AG04450 (cell line): ENCODE measurements around the gene OR51B2. TPM values are rescaled to one million over a fixed set of nuclear protein-coding genes. Genes with fewer than 3 reads are reported as not detected.

Experiments used
- CTCF ChIA-PET: fragments of 300-600, 350-600 bp; formaldehyde crosslinking; extraction: SDS; loops from one replicate; lab custom pipeline; 2022; ENCODE audit warnings: antibody characterized with exemption, inconsistent platforms; lab: Charles Lee
- POLR2A ChIA-PET: fragments of 350-600 bp; formaldehyde crosslinking; extraction: SDS; loops from one replicate; lab custom pipeline; 2021; ENCODE audit warnings: antibody characterized with exemption, inconsistent platforms; lab: Yijun Ruan, JAX
- DNase-seq: peaks from one replicate; pipeline ENCODE4 v3.0.0-alpha.2; 2011; ENCODE audit warnings: low read depth, low spot score
- H3K27ac ChIP-seq: one replicate; pipeline ENCODE4 v1.5.1; 2012; ENCODE audit warnings: low read depth, low read length, control low read depth
- H3K27me3 ChIP-seq: one replicate; pipeline ENCODE4 v1.6.0; 2012; ENCODE audit warnings: low read length; ENCODE audit not compliant: control insufficient read depth, insufficient read depth
- H3K4me3 ChIP-seq: 2 replicates; pipeline ENCODE4 v1.5.1; 2011; ENCODE audit warnings: mild to moderate bottlenecking, low read depth, low read length, control low read depth
- H3K9me3 ChIP-seq: 2 replicates; pipeline ENCODE4 v1.5.1; 2012; ENCODE audit warnings: low read length; ENCODE audit not compliant: control insufficient read depth, insufficient read depth
- CTCF ChIP-seq: IDR thresholded peaks from 2 replicates; pipeline ENCODE4 v1.5.1; 2011; ENCODE audit warnings: low read depth, low read length, control low read depth, inconsistent platforms
- polyA minus RNA-seq: library from RNA; depleted of rRNA, polyadenylated mRNA; stranded (reverse); fragments of >200 nt; gene quantifications from 2 replicates; pipeline ENCODE4 v1.2.3, GENCODE V29; 2011; rRNA and poly(A)+ RNA removed
- polyA plus RNA-seq: library from polyadenylated mRNA; depleted of rRNA; stranded (reverse); fragments of >200 nt; gene quantifications from 2 replicates; pipeline ENCODE4 v1.2.3, GENCODE V29; 2011; rRNA removed

The OR51B2 gene
- polyA plus RNA-seq = not detected in 2 replicates
- 0.92 and 1.2 TPM in 2 replicates for polyA minus RNA-seq

GRCh38 chr11:5324197-5324596 lies at the start of gene OR51B2:
Gene OR51B2 (minus strand): TSS chr11:5324297. CDS start chr11:5324297, 0 bp downstream.
- CTCF ChIA-PET = no interaction called here
- Histone ChIP-seq H3K27ac (no peak within 1 kb of the TSS), H3K4me3 (no peak within 1 kb of the TSS), H3K27me3 (no peaks in the 10 kb centered on the region), H3K9me3 (no peaks in the 10 kb centered on the region)
- no peak for TF ChIP-seq CTCF
- no peak for DNase-seq
- POLR2A ChIA-PET = no interaction called here

- DNase-seq = peak; percentile 75
- H3K27ac ChIP-seq = no peak overlapping the region
- ChIA-PET CTCF (interaction anchor here (0.8 to 3.4 kb wide), 11 partner anchors 10 to 733 kb away, joined by 3 to 58 read pairs (median 6); partner anchors contain the start of gene OR51D1), POLR2A (interaction anchor here (0.6 to 1.0 kb wide), 2 partner anchors 246 to 486 kb away, joined by 3 read pairs; no protein-coding TSS in a partner anchor)
- peak; percentile 84 for TF ChIP-seq CTCF
- H3K27me3 ChIP-seq = no peaks in the 10 kb centered on the region
- no peak overlapping the region for H3K4me3 ChIP-seq
- H3K9me3 ChIP-seq = peaks cover 5% of the 10 kb centered on the region; the same call in 1 of the 2 replicates
These were observed 45.7 kb upstream of the OR51B2 start for GRCh38 chr11:5369789-5370188.

DNA sequence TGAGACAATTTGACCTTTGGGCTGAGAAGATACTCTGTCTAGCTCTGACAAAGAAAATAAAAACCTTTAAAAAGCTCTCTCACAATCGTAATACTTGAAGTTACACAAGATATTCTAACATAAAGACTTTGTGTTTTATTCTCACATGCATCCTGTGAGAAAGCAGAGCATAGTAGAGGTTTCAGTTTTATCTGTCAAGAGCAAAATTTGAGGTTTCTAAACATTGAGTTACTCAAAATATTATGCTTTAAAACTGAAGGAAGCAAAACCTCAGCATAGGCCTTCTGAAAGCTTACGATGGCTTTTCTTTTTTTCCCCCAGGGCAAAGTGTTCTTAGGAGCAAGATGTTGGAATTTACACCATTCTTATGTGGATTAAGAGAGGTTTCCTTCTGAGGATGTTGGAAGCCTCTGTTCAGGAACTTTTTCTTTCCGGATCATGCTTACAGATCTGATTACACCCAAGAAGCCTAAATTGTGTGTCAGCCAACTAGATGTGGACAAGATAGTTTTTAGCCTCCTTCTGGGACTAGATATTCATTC lies 44.5 kb upstream of the OR51B2 start:
- POLR2A ChIA-PET = no interaction called here
- TF ChIP-seq CTCF = no peak
- CTCF ChIA-PET = interaction anchor here (0.8 to 2.3 kb wide), 7 partner anchors 25 to 732 kb away, joined by 3 to 25 read pairs (median 4); partner anchors contain the start of genes OR51B5 and OR51D1
- no peak for DNase-seq
- no peak overlapping the region for H3K4me3 ChIP-seq
- H3K27ac ChIP-seq = no peak overlapping the region
- H3K27me3 ChIP-seq = no peaks in the 10 kb centered on the region
- H3K9me3 ChIP-seq = peaks cover 4% of the 10 kb centered on the region; the same call in 1 of the 2 replicates

- peak; percentile 65 for DNase-seq
- Histone ChIP-seq H3K27me3 (no peaks in the 10 kb centered on the region), H3K9me3 (no peaks in the 10 kb centered on the region), H3K27ac (peak overlapping the region; percentile 87), H3K4me3 (no peak overlapping the region)
- TF ChIP-seq CTCF = no peak
- ChIA-PET POLR2A (interaction anchor here (0.6 to 1.3 kb wide), 2 partner anchors 24 to 79 kb away, joined by 4 to 5 read pairs; partner anchors contain the start of gene OR51B5), CTCF (interaction anchor here (1.3 to 2.3 kb wide), 5 partner anchors 24 to 242 kb away, joined by 3 to 25 read pairs (median 5); partner anchors contain the start of gene OR51B5)
These were observed 43.5 kb upstream of the OR51B2 start for GRCh38 chr11:5367448-5368074.
